ENCODE results near the gene EPHB1.

The EPHB1 gene

GRCh38 chr3:135267487-135267886 is 472.4 kb downstream of the EPHB1 start:
- no peak for TF ChIP-seq ZNF274 (IDR thresholded peaks at IDR 0.05; ENCODE audit: low read depth, low read length)
- H3K4me3 ChIP-seq (ENCODE audit: low read length) = no peak overlapping the region

DNA sequence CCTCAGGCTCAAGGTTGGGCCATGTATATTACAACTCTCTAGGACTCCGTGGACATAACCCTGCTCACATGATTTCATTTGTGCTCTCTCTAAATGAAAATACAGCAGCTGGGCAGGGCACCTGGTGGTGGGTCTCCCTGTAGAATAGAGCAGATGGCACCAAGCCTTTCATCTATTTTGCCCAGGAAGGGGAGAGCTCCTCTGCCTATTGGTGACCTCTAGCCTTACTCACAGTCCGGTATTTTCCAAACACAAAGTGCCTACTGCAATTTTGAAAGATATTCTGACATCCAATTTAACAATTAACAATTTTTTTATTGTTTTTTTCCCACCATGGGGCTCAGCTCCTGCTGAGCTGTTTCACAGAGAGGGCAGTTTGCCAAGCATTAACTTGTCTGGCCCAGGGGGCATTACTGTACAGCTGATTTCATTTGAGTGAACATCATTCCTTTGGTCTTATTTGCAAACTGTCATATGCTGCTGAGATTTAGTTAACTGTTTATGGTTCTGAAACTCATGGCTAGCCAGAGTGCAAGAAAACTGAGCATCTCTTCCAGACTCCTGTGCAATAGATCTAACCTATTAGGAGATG is 474.0 kb downstream of the EPHB1 start:
- no peak overlapping the region for H3K4me3 ChIP-seq (ENCODE audit: low read length)
- no peak for TF ChIP-seq ZNF274 (IDR thresholded peaks at IDR 0.05; ENCODE audit: low read depth, low read length)

- H3K4me3 ChIP-seq (ENCODE audit: low read length) = no peak overlapping the region
- no peak for TF ChIP-seq ZNF274 (IDR thresholded peaks at IDR 0.05; ENCODE audit: low read depth, low read length)
Measured at GRCh38 chr3:135271177-135272025, 476.3 kb downstream of the EPHB1 start.

- TF ChIP-seq ZNF274 (IDR thresholded peaks at IDR 0.05; ENCODE audit: low read depth, low read length) = no peak
- no peak overlapping the region for H3K4me3 ChIP-seq (ENCODE audit: low read length)
Measured at GRCh38 chr3:135272026-135272669, 477.1 kb downstream of the EPHB1 start.

GRCh38 chr3:135292162-135292561 is 497.1 kb downstream of the EPHB1 start:
- TF ChIP-seq ZNF274 (IDR thresholded peaks at IDR 0.05; ENCODE audit: low read depth, low read length) = no peak
- H3K4me3 ChIP-seq (ENCODE audit: low read length) = no peak overlapping the region

DNA sequence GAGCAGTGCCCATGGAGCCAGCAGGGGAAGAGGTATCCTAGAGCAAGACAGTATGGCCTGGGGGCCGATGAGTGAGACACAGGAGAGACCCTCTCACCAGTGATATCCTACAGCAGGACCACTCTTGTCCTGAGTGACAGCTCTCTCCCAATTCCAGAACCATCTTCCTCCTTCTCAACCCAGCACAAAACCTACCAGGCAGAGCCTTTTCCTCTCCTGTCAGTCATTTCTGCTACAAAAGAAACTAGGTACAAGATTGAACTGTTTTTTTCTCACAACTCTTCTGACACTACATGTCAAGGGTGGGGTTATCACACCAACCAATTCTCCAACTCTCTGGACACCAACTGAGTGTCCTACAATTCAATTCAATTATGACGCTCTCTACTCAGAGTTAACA is 506.6 kb downstream of the EPHB1 start:
- no peak overlapping the region for H3K4me3 ChIP-seq (ENCODE audit: low read length)
- no peak for TF ChIP-seq ZNF274 (IDR thresholded peaks at IDR 0.05; ENCODE audit: low read depth, low read length)

DNA sequence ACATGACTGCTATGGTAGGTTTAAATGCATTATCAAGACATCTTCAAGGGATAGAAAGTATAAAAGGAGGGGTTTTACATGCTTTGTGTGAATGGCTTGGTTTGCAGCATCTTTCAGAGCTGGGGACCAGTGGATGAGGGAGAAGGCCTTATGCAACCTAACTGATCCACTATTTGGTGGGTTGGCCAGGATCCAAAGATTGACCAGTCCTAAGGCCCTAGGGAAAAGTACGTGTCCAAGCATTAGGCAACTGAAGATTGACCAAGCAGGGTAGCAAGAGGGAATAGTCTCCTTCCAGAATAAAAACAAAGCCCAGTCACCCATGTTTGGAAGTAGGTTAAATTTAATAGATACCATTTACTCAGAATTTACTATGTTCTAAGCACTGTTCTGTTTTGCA is 509.3 kb downstream of the EPHB1 start:
- TF ChIP-seq ZNF274 (IDR thresholded peaks at IDR 0.05; ENCODE audit: low read depth, low read length) = no peak

More for the DNA sequence above, 509.3 kb downstream of the EPHB1 start:
- H3K4me3 ChIP-seq (ENCODE audit: low read length) = no peak overlapping the region
